A549 treated with GW870086 at 1 μM for 4 hours (cell line): ENCODE data around the gene TMOD2. TPM values are rescaled to one million over a fixed set of nuclear protein-coding genes. Genes with fewer than 3 reads are reported as not detected.

Experiments
- total RNA-seq: library from RNA; stranded (reverse); fragments of 200-300 nt; extraction: Qiagen RNA extraction; gene quantifications from 5 replicates; pipeline ENCODE4 v1.2.3, GENCODE V29; 2022; ENCODE audit warnings: low read depth

Gene TMOD2
- total RNA-seq = 0.93 to 1.9 TPM (median 1.8 TPM) in 5 replicates

GRCh38 chr15:51750792-51751696 lies at the start of gene TMOD2:
Gene TMOD2, plus strand, starts transcription at chr15:51751597. Its CDS starts 14,845 bp downstream, at chr15:51766442.

DNA sequence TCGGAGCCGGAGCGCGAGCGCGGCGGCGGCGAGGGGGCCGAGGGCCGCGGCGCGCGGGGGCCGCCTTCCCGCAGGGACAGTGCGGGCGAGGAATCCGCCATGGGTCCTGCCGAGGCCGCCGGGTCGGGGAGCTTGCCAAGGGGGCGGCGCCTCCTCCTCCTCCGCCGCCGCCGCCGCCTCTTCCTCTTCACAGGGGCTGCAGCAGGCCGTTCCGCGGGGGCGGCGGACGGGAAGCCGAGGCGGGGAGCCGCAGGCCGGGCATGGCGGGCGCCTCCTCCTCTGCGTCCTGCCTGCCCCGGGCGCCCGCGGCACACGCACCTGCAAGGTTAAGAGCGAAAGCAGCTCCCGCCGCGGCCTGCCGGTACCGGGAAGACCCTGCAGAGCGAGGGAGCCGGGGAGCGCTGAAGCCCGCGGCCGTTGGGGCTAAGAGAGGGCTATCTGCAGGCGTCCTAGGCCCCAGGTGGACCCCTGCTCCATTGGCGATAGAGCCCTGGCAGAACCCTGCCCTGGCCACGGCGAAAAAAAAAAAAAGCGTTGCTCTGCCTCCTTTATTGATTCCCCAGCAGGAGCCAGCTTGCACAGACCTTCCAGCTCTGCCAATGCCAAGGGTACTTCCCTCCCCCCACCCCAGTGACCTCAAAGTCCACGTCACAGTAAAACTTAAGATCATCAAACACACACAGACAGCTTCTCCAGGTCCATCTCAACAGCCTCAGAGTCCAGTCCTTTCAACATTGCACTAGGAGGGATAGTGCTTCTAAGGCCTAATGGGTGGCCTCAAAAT lies 13.7 kb upstream of the TMOD2 start, which contains the start of gene LYSMD2:
TSS of gene LYSMD2 (minus strand) at position 134 of the 784 bp plus-strand sequence. CDS start at position 101, 33 bp downstream.

DNA sequence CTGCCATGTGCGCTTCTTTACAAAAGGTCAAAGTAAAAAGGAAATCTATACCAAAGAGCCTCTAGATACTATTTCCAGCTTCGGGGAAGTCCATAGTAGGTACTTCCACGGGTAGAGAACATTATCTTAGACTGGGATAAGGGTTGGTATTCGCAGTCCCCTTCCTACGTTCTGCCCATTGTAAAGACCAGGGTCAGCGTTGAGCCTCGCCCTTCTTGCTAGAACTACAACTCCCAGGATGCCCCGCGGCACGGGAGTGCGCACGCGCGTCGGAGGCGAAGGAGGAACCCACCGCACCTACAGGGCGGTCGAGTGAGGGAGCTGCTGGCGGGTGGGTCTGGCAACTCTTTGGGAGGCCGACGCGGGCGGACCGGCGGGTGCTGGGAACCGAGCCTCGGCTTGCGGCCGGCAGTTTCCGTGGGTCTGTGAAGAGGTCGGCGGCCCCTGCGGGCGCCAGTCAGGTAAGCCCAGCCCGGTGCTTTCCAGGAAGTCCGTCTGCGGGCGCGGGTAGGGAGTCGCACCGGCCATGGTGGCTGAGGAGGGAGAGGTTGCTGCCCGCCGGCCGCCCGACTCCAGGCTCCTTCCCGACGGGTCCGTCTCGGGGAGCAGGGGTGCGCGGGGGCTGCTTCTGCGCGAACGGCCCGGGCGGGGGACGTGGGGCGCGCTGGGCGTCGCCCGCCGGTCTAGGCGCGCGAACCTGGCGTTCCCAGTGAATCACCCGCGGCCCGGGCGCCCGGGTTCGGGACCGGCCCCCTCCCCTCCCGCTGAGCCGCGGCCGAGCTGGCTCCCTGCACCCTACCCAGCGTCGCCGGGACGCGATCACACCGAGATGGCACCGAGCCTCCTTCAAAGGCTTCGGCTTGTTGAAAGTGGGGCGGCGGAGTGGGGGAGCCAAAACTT lies 78.2 kb downstream of the TMOD2 start, which contains the start of gene TMOD3:
TSS of gene TMOD3 (plus strand) at position 278 of the 900 bp plus-strand sequence. CDS start 33,232 bp downstream, outside the sequence.

Other genes with a start within 250 kb of the TMOD2 start
- gene DMXL2, start 128.8 kb upstream of the TMOD2 start, total RNA-seq = 11.1 to 20.3 TPM (median 17.2 TPM) in 5 replicates
- gene SCG3, start 70.1 kb upstream of the TMOD2 start, total RNA-seq = 0.07 to 0.08 TPM in 2 of 5 replicates, not detected in the others
- gene LYSMD2, start 13.9 kb upstream of the TMOD2 start, total RNA-seq = 21.0 to 27.9 TPM (median 26.0 TPM) in 5 replicates
- 49.0 to 76.3 TPM (median 66.4 TPM) in 5 replicates for gene TMOD3, start 78.1 kb downstream of the TMOD2 start, total RNA-seq
- 46.3 to 66.7 TPM (median 49.4 TPM) in 5 replicates for gene LEO1, start 220.2 kb downstream of the TMOD2 start, total RNA-seq